Nucleus accumbens (tissue), 56 donors: Measurements from ENCODE around the gene DLX1.
A peak's percentile ranks its signal among the peaks of the same experiment; 100 is the strongest.

Experiments
- DNase-seq, 56 donors: peaks; one replicate each; lab custom pipeline; 2025; lab: John Stamatoyannopoulos, UW

The DLX1 gene

DNA sequence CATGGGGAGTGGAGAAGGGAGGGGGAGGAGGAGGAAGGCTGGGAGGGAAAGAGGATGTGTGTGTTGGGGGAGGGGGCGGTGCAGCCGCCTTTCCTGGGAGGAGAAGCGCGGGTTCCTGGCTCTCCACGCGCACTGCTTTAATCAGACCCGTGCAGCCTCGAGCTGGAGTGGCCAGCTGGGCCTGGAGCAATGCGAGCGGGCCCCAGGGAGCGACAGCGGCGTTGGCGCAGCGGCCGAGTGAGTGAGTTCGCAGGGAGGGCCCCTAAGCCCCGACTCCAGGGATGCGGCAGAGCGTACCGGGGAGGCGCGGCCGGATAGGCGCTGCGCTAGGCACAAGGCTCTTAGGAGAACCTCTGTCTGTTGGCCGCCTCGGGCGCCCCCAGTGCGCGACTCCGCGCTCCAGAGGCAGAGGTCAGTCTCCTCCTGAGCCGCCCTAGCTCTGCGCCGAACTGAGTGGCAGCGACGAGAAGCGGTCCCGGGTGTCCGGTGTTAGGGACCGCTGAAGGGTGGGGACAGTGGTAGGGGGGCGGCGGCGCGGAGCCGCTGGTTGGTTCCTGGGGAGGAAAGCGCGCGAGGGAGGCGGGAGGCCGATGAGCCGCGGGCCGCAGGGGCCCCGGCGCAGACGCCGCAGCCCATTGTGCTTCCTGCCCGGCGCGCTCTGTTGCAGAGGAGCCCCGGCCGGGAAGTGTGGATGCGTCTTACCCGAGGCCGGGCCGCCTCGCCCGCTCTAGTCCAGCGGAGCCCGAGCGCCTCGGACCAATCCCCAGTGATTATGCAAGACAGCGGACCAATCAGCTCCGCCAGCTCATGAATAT lies 455 bp upstream of the DLX1 start:
- peak in 41 of 56 donors; percentile 22 to 79 (median 52) for DNase-seq

- DNase-seq: no peak
Observed at GRCh38 chr2:172086241-172087206, 1.2 kb downstream of the DLX1 start.

DNA sequence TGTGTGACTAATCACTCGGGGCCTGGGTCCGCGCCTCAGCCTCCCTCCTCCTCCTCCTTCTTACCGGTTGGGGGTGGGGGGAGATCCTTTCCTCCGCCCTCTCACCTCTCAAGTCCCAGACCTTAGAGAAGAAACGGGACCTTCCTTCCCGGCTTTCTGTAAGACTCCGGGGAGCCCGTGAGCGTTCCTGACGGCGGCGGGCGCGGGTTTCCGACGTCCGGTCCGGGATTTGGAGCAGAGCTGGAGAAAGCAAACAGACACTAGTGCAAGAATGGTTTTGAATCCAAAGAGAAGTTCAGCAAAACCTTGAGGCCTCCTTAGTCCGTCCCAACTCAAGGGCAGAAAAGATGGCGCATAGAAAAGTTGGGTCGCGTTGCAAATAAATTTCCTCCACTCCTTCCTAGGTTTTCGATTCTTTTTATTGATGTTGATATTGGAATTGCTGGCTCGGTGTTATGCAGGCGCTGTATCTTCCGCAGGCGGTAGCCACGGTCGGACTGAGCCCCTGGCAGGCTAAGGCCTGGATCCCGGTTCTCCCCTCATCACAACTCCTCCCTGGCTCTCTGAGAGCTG lies 2.0 kb downstream of the DLX1 start:
- no peak for DNase-seq

GRCh38 chr2:172087780-172088244 lies 2.5 kb downstream of the DLX1 start:
- no peak for DNase-seq

DNA sequence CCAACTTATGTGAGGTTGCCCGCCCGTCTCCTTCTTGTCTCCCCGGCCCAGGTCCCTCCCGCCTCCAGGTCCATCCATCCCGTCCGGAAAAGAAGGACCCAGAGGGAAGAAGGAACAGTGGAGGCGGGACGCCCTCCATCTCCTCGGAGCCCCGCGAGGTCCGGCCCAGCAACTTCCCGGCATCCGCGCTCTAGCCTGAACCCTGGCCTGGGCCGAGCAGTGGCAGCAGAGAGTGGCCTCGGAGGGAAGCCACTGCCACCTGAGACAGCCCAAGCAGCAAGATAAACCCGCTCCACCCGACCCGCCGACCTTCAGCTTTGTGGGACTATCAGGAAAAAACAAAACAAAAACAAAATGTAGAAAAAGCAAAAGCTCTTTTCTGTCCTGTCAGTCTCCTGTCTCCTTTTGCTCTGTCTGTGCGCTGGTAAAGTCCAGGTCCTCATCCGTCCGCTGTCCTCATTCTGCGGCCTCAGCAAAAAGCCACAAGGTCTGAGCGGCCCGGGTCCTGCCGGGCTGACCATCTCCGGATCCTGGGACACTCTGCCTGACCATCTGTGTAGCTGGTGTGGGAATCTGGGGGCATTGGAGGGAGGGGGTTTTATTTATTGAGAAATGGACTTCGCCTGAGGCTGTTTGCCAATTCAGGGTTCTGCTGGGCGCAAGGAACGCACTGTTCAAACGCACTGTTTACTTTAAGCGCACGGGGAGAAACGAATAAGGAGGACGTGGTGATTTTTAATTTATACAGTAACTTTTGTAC lies 3.1 kb downstream of the DLX1 start:
- no peak for DNase-seq

- no peak for DNase-seq
Observed at GRCh38 chr2:172089005-172089504, 3.7 kb downstream of the DLX1 start.

- DNase-seq: no peak
Observed at GRCh38 chr2:172089633-172090032, 4.3 kb downstream of the DLX1 start.

GRCh38 chr2:172090044-172090961 lies 5.0 kb downstream of the DLX1 start:
- DNase-seq: no peak

DNA sequence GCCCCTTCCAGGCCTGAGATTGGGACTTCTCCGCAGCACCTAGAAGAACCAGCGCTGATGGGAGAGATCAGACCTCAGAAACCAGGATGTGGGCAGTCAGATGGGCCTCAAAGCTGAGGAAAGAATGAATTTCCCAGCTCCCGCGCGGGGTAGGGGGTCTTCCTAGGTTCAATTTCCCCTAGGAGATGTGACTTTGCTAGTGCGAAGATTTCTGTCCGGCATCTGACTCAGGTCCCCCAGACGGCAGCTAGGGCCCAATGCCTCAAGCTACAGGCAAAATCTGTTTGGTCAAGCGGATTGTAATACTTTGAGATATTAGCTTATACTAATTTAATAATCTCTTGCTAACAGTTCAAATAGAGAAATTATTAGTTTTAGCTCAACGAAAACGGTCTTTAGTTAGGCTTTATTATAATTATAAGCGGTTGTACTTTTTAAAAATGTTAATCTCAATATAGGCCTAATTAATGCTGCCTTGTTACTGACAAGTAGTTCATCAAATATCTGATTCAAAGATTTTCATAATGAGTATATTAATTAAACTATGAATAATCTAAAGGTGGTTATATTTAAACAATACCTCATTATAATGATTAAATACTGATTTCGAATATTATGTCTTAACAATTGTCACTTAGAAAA lies 5.8 kb downstream of the DLX1 start:
- no peak for DNase-seq

DNA sequence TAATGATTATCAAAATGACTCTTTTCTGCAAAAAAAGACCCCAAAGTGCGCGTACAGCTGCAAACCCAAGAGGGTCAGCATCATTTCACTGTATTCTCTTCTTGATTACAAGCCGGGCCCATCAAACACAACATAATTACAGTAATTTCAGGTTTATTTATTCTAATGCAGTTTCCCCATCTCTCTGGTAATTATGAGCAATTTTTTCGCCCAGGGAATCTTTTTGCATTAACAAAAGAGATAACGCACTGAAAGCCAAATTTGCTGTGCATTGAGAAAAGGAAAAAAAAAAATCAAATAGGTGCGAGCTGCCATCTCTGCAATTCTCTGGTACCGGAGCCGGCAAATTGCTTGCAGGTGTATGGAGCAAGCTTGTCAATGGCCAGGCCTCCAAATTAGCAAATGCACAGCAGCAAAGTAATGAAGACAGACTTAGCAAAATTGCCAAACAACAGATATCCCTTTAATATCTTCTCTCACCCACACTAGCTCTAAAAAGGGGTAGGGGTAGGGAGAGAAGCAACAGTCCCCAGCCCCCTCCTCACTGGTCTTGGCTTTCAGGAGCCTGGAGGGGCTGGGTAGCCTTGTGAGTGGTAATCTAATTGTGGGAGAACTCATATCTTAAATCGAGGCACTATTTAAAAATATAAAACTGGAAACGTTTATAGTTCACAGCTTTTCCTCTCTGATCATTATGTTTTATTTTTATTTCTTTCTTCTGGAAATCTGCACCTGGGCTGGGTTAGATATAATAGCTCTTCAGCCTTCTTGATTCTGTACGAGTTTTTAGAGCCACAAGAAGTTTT lies 6.7 kb downstream of the DLX1 start:
- DNase-seq: no peak

- DNase-seq: no peak
Observed at GRCh38 chr2:172092716-172093415, 7.6 kb downstream of the DLX1 start.

GRCh38 chr2:172093416-172094293 lies 8.3 kb downstream of the DLX1 start:
- DNase-seq: no peak

DNA sequence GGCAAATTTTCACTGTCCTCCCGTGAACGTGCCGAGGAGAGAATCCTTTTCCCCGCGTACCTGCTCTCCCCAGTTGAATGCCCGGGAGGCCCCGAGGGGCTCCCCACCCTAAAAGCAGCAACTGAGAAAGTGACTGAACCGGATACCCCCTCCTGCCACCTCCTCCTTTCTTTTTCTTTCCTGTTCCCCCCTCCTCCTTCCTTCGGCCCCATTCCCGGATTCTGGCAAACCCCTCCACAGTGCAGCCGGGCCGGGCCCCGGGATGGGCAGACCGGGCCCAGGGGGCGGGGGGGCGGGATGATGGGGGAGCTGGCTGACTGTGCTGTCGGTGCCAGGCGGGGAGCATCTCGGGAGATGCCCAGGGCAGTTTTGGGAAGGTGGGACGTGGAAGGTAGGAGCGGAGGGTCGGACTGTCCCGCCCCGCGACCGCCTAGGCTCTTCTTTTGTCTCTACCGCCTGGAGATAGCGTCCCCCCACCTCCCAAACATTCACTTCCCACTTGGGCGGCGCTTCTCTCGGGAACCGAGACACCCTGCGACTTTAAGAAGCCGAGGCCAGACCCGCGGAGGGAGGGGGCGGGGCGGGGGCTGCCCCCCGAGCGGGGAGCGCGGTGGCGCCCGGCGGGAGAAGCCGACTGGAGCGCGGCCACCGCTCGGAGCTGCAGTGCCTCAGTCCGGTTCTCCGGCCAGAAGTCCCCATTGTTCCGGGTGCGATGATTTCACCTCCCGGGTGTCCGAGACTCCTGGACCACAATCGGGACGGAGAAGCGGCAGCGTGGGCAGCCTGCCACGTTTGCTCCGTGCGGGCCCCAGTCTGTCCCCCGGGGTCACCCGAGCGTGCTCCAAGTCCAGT lies 9.2 kb downstream of the DLX1 start:
- no peak for DNase-seq

DNA sequence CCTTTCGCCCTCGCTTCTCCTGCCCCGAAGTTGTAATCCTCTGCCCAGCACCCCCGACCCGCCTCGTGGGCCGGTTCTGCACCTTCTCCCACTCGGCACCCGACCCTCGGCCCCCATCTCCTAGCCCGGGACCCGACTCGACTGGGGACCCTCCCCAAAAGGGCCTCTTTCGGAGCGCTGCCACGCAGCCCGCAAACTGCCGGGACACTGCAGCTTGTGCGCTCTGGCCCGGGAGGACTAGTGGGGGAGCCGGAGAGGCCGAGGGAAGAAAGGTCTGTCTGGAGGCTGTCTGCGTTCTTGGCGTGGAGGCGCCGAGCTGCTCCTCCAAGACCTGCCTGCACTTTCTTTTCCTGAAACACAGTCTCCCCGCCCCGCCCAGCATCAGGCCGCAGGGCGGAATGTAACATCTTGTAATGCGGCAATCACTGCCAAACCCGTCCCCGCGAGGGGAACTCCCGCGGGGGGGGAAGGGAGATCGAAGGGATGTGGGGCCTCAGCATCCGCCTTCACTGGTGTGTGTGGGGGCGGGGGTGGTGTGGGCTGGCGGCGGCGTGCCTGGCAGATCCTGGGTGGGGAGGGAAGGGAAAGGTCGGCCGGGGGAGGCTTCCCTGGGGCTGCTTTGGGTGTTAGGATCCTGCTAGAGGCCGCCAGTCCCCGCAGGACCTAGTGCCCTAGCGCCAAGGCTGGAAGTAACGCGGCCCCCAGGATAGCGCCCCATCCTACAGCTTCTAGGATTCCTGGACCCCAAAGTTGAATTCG lies 10.0 kb downstream of the DLX1 start:
- peak in 5 of 56 donors; percentile 24 to 58 (median 32) for DNase-seq
